ENCODE results near the gene MMRN2.

The MMRN2 gene

GRCh38 chr10:86965986-86966654, 8.7 kb upstream of the MMRN2 start:
- no peak for TF ChIP-seq CREB1 (IDR thresholded peaks at IDR 0.05; ENCODE audit: low read depth)
- TF ChIP-seq FOXM1 (IDR thresholded peaks at IDR 0.05; ENCODE audit: borderline replicate concordance, low read depth), result no peak
- TF ChIP-seq REST (IDR thresholded peaks at IDR 0.05; ENCODE audit: low read depth), result no peak
- TF ChIP-seq YY1 (IDR thresholded peaks at IDR 0.05; ENCODE audit: low read depth), result no peak
- no peak for TF ChIP-seq ZBTB7A (IDR thresholded peaks at IDR 0.05; ENCODE audit: low read depth)
- TF ChIP-seq NFIC (IDR thresholded peaks at IDR 0.05), result no peak
- no peak for TF ChIP-seq TCF12 (IDR thresholded peaks at IDR 0.05; ENCODE audit: low read depth)
- no peak for TF ChIP-seq TEAD4 (IDR thresholded peaks at IDR 0.05)
- TF ChIP-seq EGR1 (IDR thresholded peaks at IDR 0.05), result no peak
- no peak for TF ChIP-seq EP300 (IDR thresholded peaks at IDR 0.05; ENCODE audit: borderline replicate concordance)
- TF ChIP-seq MAX (IDR thresholded peaks at IDR 0.05), result no peak
- TF ChIP-seq CEBPB (IDR thresholded peaks at IDR 0.05), result no peak
- TF ChIP-seq TAF1 (IDR thresholded peaks at IDR 0.05; ENCODE audit: low read depth), result no peak
- no peak for TF ChIP-seq RAD21 (IDR thresholded peaks at IDR 0.05; ENCODE audit: low read depth)
- TF ChIP-seq USF1 (IDR thresholded peaks at IDR 0.05), result no peak

GRCh38 chr10:86964847-86965190, 7.4 kb upstream of the MMRN2 start:
- TF ChIP-seq RAD21 (IDR thresholded peaks at IDR 0.05; ENCODE audit: low read depth) (no peak), YY1 (IDR thresholded peaks at IDR 0.05; ENCODE audit: low read depth) (no peak), NFIC (IDR thresholded peaks at IDR 0.05) (no peak), TCF12 (IDR thresholded peaks at IDR 0.05; ENCODE audit: low read depth) (no peak), TEAD4 (IDR thresholded peaks at IDR 0.05) (no peak)

GRCh38 chr10:86964061-86964846, 6.8 kb upstream of the MMRN2 start:
- no peak for TF ChIP-seq YY1 (IDR thresholded peaks at IDR 0.05; ENCODE audit: low read depth)
- TF ChIP-seq EP300 (IDR thresholded peaks at IDR 0.05; ENCODE audit: borderline replicate concordance), result no peak
- TF ChIP-seq RAD21 (IDR thresholded peaks at IDR 0.05; ENCODE audit: low read depth), result no peak
- no peak for TF ChIP-seq CREB1 (IDR thresholded peaks at IDR 0.05; ENCODE audit: low read depth)
- no peak for TF ChIP-seq NFIC (IDR thresholded peaks at IDR 0.05)
- no peak for TF ChIP-seq REST (IDR thresholded peaks at IDR 0.05; ENCODE audit: low read depth)
- TF ChIP-seq ZBTB7A (IDR thresholded peaks at IDR 0.05; ENCODE audit: low read depth), result no peak
- no peak for TF ChIP-seq CEBPB (IDR thresholded peaks at IDR 0.05)
- no peak for TF ChIP-seq TAF1 (IDR thresholded peaks at IDR 0.05; ENCODE audit: low read depth)

- TF ChIP-seq USF1 (IDR thresholded peaks at IDR 0.05), result no peak
- TF ChIP-seq RAD21 (IDR thresholded peaks at IDR 0.05; ENCODE audit: low read depth), result no peak
- no peak for TF ChIP-seq TEAD4 (IDR thresholded peaks at IDR 0.05)
- no peak for TF ChIP-seq MAX (IDR thresholded peaks at IDR 0.05)
- TF ChIP-seq CREB1 (IDR thresholded peaks at IDR 0.05; ENCODE audit: low read depth), result no peak
- TF ChIP-seq CEBPB (IDR thresholded peaks at IDR 0.05), result no peak
- TF ChIP-seq YY1 (IDR thresholded peaks at IDR 0.05; ENCODE audit: low read depth), result no peak
- TF ChIP-seq ZBTB7A (IDR thresholded peaks at IDR 0.05; ENCODE audit: low read depth), result no peak
- no peak for TF ChIP-seq TAF1 (IDR thresholded peaks at IDR 0.05; ENCODE audit: low read depth)
- no peak for TF ChIP-seq TCF12 (IDR thresholded peaks at IDR 0.05; ENCODE audit: low read depth)
- no peak for TF ChIP-seq REST (IDR thresholded peaks at IDR 0.05; ENCODE audit: low read depth)
Measured at GRCh38 chr10:86963341-86963919, 6.0 kb upstream of the MMRN2 start.

Measured in Ishikawa (cell line).